Activated CD4-positive, alpha-beta T cell treated with anti-CD3 and anti-CD28 coated beads for 36 hours (primary cell): ENCODE measurements around the gene PAX2. TPM values are rescaled to one million over a fixed set of nuclear protein-coding genes. Genes with fewer than 3 reads are reported as not detected.

Experiments used
- ATAC-seq: fragments of 200-7000 bp; cut with Tn5 transposase; one replicate; pipeline ENCODE4 v1.10.0; 2021; ENCODE audit warnings: mild to moderate bottlenecking, moderate library complexity
- CTCF ChIA-PET: fragments of 350-600 bp; sonication (Branson Sonifier 250); formaldehyde crosslinking; loops from one replicate; lab custom pipeline; 2021; ENCODE audit warnings: antibody characterized with exemption; lab: Charles Lee
- POLR2A ChIA-PET: fragments of 350-600 bp; sonication (Branson Sonifier 250); formaldehyde crosslinking; loops from one replicate; lab custom pipeline; 2021; ENCODE audit warnings: antibody characterized with exemption, inconsistent platforms; lab: Charles Lee
- DNase-seq: peaks from one replicate; pipeline ENCODE4 v3.0.0-alpha.2; 2020
- H3K27ac Mint-ChIP-seq: one replicate; pipeline ENCODE4 v1.8.0; 2021; ENCODE audit warnings: mixed read lengths
- H3K27me3 Mint-ChIP-seq: one replicate; pipeline ENCODE4 v1.8.0; 2021; ENCODE audit warnings: mixed read lengths
- H3K36me3 Mint-ChIP-seq: one replicate; pipeline ENCODE4 v1.8.0; 2021; ENCODE audit warnings: low read depth, mixed read lengths
- H3K4me1 Mint-ChIP-seq: one replicate; pipeline ENCODE4 v1.8.0; 2021; ENCODE audit warnings: mixed read lengths
- H3K4me3 Mint-ChIP-seq: one replicate; pipeline ENCODE4 v1.8.0; 2021; ENCODE audit warnings: mild to moderate bottlenecking, moderate library complexity, mixed read lengths
- H3K9me3 Mint-ChIP-seq: one replicate; pipeline ENCODE4 v1.8.0; 2021; ENCODE audit warnings: low read depth, mixed read lengths
- intact Hi-C, 2 experiments: fragments of 100-400 bp; cut with DNase I in 1 of 2; cut with micrococcal nuclease in 1 of 2; formaldehyde crosslinking; loops; one replicate each; pipeline versions ENCODE4 v1.14.2 to v1.15.1; 2022 to 2024; cut with DNase I, micrococcal nuclease
- total RNA-seq, 2 experiments: library from RNA; stranded (reverse); gene quantifications; one replicate each; pipeline ENCODE4 v1.2.3, GENCODE V29; 2021

The PAX2 gene
- total RNA-seq, 2 experiments from 2014 or later, result 0.05 to 0.09 TPM

DNA sequence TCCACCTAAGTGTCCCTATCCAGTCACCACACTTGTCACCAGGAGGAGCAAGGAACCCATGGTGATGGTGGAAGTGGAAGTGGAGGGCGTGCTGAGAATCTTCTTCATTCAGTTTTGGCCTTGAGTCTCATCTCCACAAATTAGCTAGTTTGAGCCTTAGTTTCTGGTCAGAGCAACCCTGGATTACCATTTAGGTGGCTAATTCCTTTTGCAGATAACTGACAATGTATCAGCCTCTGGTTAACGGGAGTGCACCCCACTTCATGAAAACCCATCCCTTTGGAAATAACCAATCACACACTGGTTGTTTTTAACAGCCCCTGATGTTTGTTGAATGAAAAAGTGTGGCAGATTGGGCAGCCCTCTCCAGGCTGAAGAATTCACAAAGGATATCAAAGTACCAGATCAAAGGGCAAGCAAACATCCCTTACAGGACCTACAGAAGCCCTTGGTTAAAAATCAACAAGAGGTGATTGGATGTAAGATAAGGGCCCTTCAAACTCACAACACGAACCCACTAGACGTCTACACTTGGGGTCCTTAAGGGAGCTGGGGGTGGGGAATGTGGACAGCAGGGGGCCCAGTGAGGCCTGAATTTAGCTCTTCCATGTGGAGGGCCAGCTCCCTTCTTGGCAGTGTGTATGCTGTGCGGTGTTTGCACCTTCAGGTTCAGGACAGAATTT, 130.2 kb downstream of the PAX2 start:
- H3K9me3 Mint-ChIP-seq, result no peaks in the 10 kb centered on the region
- H3K27me3 Mint-ChIP-seq, result peaks cover 7% of the 10 kb centered on the region
- no peak overlapping the region for H3K4me3 Mint-ChIP-seq
- H3K4me1 Mint-ChIP-seq, result no peaks in the 10 kb centered on the region
- no peak for ATAC-seq
- intact Hi-C loops, result loop anchor here in 1 of 2 experiments (10.0 kb wide), 1 partner anchor 441 kb away; no protein-coding TSS in a partner anchor
- CTCF ChIA-PET, result interaction anchor here (0.6 to 1.8 kb wide), 6 partner anchors 13 to 839 kb away, joined by 3 to 5 read pairs (median 3); no protein-coding TSS in a partner anchor
- POLR2A ChIA-PET, result no interaction called here
- DNase-seq, result no peak
- H3K27ac Mint-ChIP-seq, result no peak overlapping the region
- H3K36me3 Mint-ChIP-seq, result no peaks in the 10 kb centered on the region

DNA sequence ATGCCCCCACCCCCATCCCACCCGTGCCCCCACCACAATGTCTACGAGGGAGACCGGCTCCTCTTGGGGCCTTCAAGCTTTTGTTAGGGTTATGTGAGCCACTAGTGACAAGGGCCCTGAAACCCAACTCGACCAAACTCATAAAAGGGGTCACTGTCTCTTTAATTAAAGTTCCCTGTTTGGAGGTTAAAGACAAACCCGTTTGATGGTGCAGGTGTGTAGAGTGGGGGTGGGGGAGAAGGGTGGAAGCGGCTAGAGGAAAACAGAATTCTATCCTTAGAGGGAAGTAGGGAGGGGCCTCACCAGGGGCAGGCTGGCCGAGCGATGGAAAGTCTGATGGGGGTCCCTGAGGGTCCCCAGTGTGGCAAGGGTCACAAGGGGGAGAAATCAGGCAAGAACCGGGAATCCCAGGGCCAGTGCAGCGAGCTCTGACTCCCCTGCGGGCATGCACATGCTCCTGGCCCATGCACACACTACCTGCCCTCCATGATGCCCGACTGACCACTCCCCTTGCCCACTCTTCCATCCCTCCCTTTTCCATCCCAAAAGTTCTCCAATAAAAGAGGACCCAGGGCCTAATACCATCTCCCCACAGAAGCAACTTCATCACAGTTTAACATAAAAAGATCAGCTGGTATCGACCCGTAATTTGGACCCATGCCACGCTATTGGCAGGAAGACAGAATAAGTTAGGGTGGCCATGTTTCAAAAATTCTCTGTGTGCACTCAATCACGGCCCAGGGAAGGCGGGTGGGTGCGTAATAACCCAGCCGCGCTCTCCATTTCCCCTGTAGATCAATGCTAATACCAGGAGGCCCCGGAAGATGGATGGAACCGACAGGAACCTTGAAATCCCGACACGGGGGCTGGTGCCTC, 131.4 kb downstream of the PAX2 start:
- ATAC-seq (no peak), DNase-seq (no peak)
- intact Hi-C loops, result loop anchor here in 1 of 2 experiments (10.0 kb wide), 1 partner anchor 442 kb away; no protein-coding TSS in a partner anchor
- POLR2A ChIA-PET, result no interaction called here
- Mint-ChIP-seq H3K4me3 (no peak overlapping the region), H3K27me3 (peaks cover 7% of the 10 kb centered on the region), H3K27ac (no peak overlapping the region), H3K9me3 (no peaks in the 10 kb centered on the region), H3K36me3 (no peaks in the 10 kb centered on the region), H3K4me1 (peaks cover 2% of the 10 kb centered on the region)
- CTCF ChIA-PET, result interaction anchor here (0.6 to 1.8 kb wide), 4 partner anchors 12 to 316 kb away, joined by 3 to 5 read pairs (median 4); no protein-coding TSS in a partner anchor

DNA sequence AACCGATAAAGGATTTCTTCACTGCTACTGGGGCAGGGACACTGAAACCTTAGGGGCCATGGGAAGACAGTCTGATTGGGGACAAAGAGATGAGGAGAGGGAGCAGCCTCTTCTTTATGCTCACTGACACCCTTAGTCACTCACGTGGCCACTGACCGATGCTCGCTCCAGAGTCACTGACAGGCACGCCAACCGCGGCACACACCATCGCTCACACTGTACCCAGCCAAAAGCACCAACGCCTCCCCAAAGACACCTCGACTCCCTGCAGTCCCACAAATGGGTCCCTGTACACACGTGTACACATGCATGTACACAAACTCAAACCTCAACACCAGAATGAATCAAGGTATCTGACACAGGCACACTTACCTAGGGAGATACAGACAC, 132.1 kb downstream of the PAX2 start:
- ChIA-PET CTCF (interaction anchor here (1.4 to 2.1 kb wide), 2 partner anchors 11 to 367 kb away, joined by 5 to 12 read pairs; no protein-coding TSS in a partner anchor), POLR2A (interaction anchor here (1.1 kb wide), 1 partner anchor 133 kb away, joined by 3 read pairs; no protein-coding TSS in a partner anchor)
- DNase-seq (no peak), ATAC-seq (no peak)
- H3K36me3 Mint-ChIP-seq, result no peaks in the 10 kb centered on the region
- intact Hi-C loops, result loop anchor here in 1 of 2 experiments (10.0 kb wide), 1 partner anchor 443 kb away; no protein-coding TSS in a partner anchor
- H3K27ac Mint-ChIP-seq, result no peak overlapping the region
- peaks cover 7% of the 10 kb centered on the region for H3K27me3 Mint-ChIP-seq
- H3K4me3 Mint-ChIP-seq, result no peak overlapping the region
- no peaks in the 10 kb centered on the region for H3K9me3 Mint-ChIP-seq
- peaks cover 4% of the 10 kb centered on the region for H3K4me1 Mint-ChIP-seq

DNA sequence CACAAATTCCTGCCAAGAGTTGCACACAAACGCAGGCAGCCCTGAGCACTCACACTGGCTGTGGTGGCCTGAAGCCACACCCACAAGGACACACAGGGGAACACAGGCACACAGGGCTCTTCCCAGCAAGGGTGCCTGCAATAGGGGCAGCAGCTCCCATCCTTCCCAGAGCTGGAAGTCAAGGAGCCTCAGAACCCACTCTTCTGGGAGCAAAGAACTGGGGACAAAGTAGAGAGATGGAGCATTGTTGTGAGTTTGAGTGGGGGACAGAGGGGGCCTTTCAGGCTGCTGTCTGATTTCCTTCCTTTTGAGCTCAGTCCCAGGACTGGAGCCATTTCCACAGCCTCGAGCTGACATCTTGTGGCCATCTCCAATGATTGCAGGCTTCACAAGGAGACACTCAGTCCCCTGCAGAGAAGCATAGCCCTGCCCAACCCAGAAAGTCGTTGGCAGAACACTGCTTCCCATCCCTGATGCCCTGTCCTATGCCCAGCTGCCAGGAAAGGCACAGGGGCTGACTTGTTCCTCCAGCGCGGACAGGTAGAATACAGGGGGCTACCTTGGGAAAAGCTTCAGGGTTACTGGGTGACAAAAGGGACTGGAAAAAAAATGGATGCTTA, 133.0 kb downstream of the PAX2 start:
- H3K9me3 Mint-ChIP-seq, result no peaks in the 10 kb centered on the region
- CTCF ChIA-PET, result interaction anchor here (0.6 to 2.1 kb wide), 19 partner anchors 10 to 589 kb away, joined by 3 to 15 read pairs (median 3); partner anchors contain the start of gene PAX2
- peaks cover 7% of the 10 kb centered on the region for H3K27me3 Mint-ChIP-seq

More for the DNA sequence above, 133.0 kb downstream of the PAX2 start:
- peaks cover 4% of the 10 kb centered on the region for H3K4me1 Mint-ChIP-seq
- ATAC-seq (peak; percentile 86), DNase-seq (peak; percentile 63)
- no peak overlapping the region for H3K27ac Mint-ChIP-seq
- H3K36me3 Mint-ChIP-seq, result no peaks in the 10 kb centered on the region
- intact Hi-C loops, result loop anchor here (1.0 to 10.0 kb wide), 3 partner anchors 208 to 444 kb away; no protein-coding TSS in a partner anchor
- no peak overlapping the region for H3K4me3 Mint-ChIP-seq
- POLR2A ChIA-PET, result interaction anchor here (1.1 kb wide), 1 partner anchor 134 kb away, joined by 3 read pairs; no protein-coding TSS in a partner anchor

Other genes with a start within 250 kb of the PAX2 start
- 10 to 100 TPM; 36.0 to 36.7 TPM for gene SEC31B, start 225.7 kb upstream of the PAX2 start, total RNA-seq
- 100 to 1,000 TPM; 291 to 375 TPM for gene NDUFB8, start 215.7 kb upstream of the PAX2 start, total RNA-seq
- 10 to 100 TPM; 45.9 to 50.8 TPM for gene HIF1AN, start 209.6 kb upstream of the PAX2 start, total RNA-seq
- 10 to 100 TPM; 30.9 to 34.3 TPM for gene SLF2, start 167.4 kb downstream of the PAX2 start, total RNA-seq
- under 1 TPM; 0.62 to 0.84 TPM for gene SEMA4G, start 223.9 kb downstream of the PAX2 start, total RNA-seq
- 10 to 100 TPM; 53.4 to 62.6 TPM for gene MRPL43, start 241.9 kb downstream of the PAX2 start, total RNA-seq
- gene TWNK, start 242.0 kb downstream of the PAX2 start, total RNA-seq, result 10 to 100 TPM; 13.8 to 17.9 TPM